WTC11 (cell line): ENCODE results near the gene MGAT4A. TPM values are rescaled to one million over a fixed set of nuclear protein-coding genes. Genes with fewer than 3 reads are reported as not detected.

Experiments used
- ATAC-seq: fragments of 200-7000 bp; cut with Tn5 transposase; 2 replicates; pipeline ENCODE4 v1.10.0; 2021; ENCODE audit warnings: mild to moderate bottlenecking, moderate library complexity
- CTCF ChIA-PET: fragments of 300-600 bp; sonication (Branson Sonifier 250); formaldehyde crosslinking; loops from one replicate; lab custom pipeline; 2021; ENCODE audit warnings: antibody characterized with exemption; lab: Charles Lee
- POLR2A ChIA-PET: fragments of 350-600 bp; sonication (Branson Sonifier 250); formaldehyde crosslinking; loops from one replicate; lab custom pipeline; 2021; ENCODE audit warnings: antibody characterized with exemption; lab: Charles Lee
- DNase-seq: peaks from one replicate; pipeline ENCODE4 v3.0.0; 2021; ENCODE audit warnings: low spot score
- H3K27ac Mint-ChIP-seq: 2 replicates; pipeline ENCODE4 v1.8.0; 2021; ENCODE audit warnings: mixed read lengths
- H3K27me3 Mint-ChIP-seq: 2 replicates; pipeline ENCODE4 v1.8.0; 2021; ENCODE audit warnings: low read depth, mild to moderate bottlenecking, moderate library complexity, mixed read lengths
- H3K36me3 Mint-ChIP-seq: 2 replicates; pipeline ENCODE4 v1.8.0; 2021; ENCODE audit warnings: mixed read lengths
- H3K4me1 Mint-ChIP-seq: 2 replicates; pipeline ENCODE4 v1.8.0; 2022; ENCODE audit warnings: mixed read lengths
- H3K4me3 Mint-ChIP-seq: 2 replicates; pipeline ENCODE4 v1.8.0; 2021; ENCODE audit warnings: mild to moderate bottlenecking, moderate library complexity, mixed read lengths
- H3K9me3 Mint-ChIP-seq: 2 replicates; pipeline ENCODE4 v1.8.0; 2021; ENCODE audit warnings: mixed read lengths
- E2F5 ChIP-seq: sonication (generic); formaldehyde crosslinking; IDR thresholded peaks from 2 replicates; pipeline ENCODE4 v1.8.1; 2022; ENCODE audit warnings: mild to moderate bottlenecking, moderate library complexity, missing genetic modification reagents
- ESRRA ChIP-seq: sonication (generic); formaldehyde crosslinking; IDR thresholded peaks from 2 replicates; pipeline ENCODE4 v1.8.1; 2022; ENCODE audit warnings: mild to moderate bottlenecking, missing genetic modification reagents, borderline replicate concordance
- FOXJ3 ChIP-seq: sonication (generic); formaldehyde crosslinking; IDR thresholded peaks from 2 replicates; pipeline ENCODE4 v1.9.0; 2021; ENCODE audit warnings: missing genetic modification reagents, mild to moderate bottlenecking, borderline replicate concordance
- GTF2I ChIP-seq: fragments of 250-450 bp; sonication (Bioruptor Pico); conservative IDR thresholded peaks from 2 replicates; pipeline ENCODE4 v1.4.0; 2021; ENCODE audit warnings: mild to moderate bottlenecking
- JAZF1 ChIP-seq: fragments of 250-450 bp; sonication (Bioruptor Pico); IDR thresholded peaks from 2 replicates; pipeline ENCODE4 v1.9.0; 2021; ENCODE audit warnings: moderate library complexity, mild to moderate bottlenecking, inconsistent platforms
- MXD4 ChIP-seq: fragments of 250-450 bp; sonication (Bioruptor Pico); IDR thresholded peaks from 2 replicates; pipeline ENCODE4 v1.8.0; 2021; ENCODE audit warnings: mild to moderate bottlenecking, moderate library complexity, borderline replicate concordance
- NFATC4 ChIP-seq: fragments of 250-450 bp; sonication (Bioruptor Pico); IDR thresholded peaks from 2 replicates; pipeline ENCODE4 v1.9.0; 2021; ENCODE audit warnings: mild to moderate bottlenecking
- NR1H2 ChIP-seq: sonication (generic); formaldehyde crosslinking; IDR thresholded peaks from 2 replicates; pipeline ENCODE4 v1.9.0; 2021; ENCODE audit warnings: mild to moderate bottlenecking, moderate library complexity, missing genetic modification reagents
- PRRX2 ChIP-seq: fragments of 250-450 bp; sonication (Bioruptor Pico); IDR thresholded peaks from 2 replicates; pipeline ENCODE4 v1.8.0; 2021; ENCODE audit warnings: mild to moderate bottlenecking
- RELA ChIP-seq: sonication (generic); formaldehyde crosslinking; IDR thresholded peaks from 2 replicates; pipeline ENCODE4 v1.8.1; 2022; ENCODE audit warnings: missing genetic modification reagents, mild to moderate bottlenecking, borderline replicate concordance
- SMAD4 ChIP-seq: sonication (generic); formaldehyde crosslinking; IDR thresholded peaks from 2 replicates; pipeline ENCODE4 v1.8.0; 2022; ENCODE audit warnings: mild to moderate bottlenecking, missing genetic modification reagents
- SP1 ChIP-seq: sonication (generic); formaldehyde crosslinking; conservative IDR thresholded peaks from 2 replicates; pipeline ENCODE4 v1.8.1; 2022; ENCODE audit warnings: missing genetic modification reagents
- TEAD1 ChIP-seq: sonication (generic); formaldehyde crosslinking; IDR thresholded peaks from 2 replicates; pipeline ENCODE4 v1.8.0; 2022; ENCODE audit warnings: mild to moderate bottlenecking, missing genetic modification reagents
- TEAD4 ChIP-seq: sonication (generic); formaldehyde crosslinking; IDR thresholded peaks from 2 replicates; pipeline ENCODE4 v1.8.0; 2022; ENCODE audit warnings: mild to moderate bottlenecking, missing genetic modification reagents
- ZNF219 ChIP-seq: sonication (generic); formaldehyde crosslinking; IDR thresholded peaks from 2 replicates; pipeline ENCODE4 v1.8.0; 2023; ENCODE audit warnings: missing genetic modification reagents, mild to moderate bottlenecking, borderline replicate concordance
- ZNF317 ChIP-seq: sonication (generic); formaldehyde crosslinking; IDR thresholded peaks from 2 replicates; pipeline ENCODE4 v1.8.1; 2023; ENCODE audit warnings: low read depth, mild to moderate bottlenecking, moderate library complexity, missing genetic modification reagents, borderline replicate concordance
- ZNF396 ChIP-seq: fragments of 250-450 bp; sonication (Bioruptor Pico); IDR thresholded peaks from 2 replicates; pipeline ENCODE4 v1.8.0; 2021; ENCODE audit warnings: mild to moderate bottlenecking, moderate library complexity, borderline replicate concordance
- ZNF416 ChIP-seq: fragments of 250-450 bp; sonication (Bioruptor Pico); IDR thresholded peaks from 2 replicates; pipeline ENCODE4 v1.9.0; 2021; ENCODE audit warnings: mild to moderate bottlenecking, inconsistent platforms
- ZSCAN18 ChIP-seq: fragments of 250-450 bp; sonication (Bioruptor Pico); IDR thresholded peaks from 2 replicates; pipeline ENCODE4 v2.1.2; 2022; ENCODE audit warnings: mild to moderate bottlenecking, moderate library complexity
- total RNA-seq: library from RNA; stranded (reverse); gene quantifications from 3 replicates; pipeline ENCODE4 v1.2.3, GENCODE V29; 2021
- TF ChIP-seq, protein P1 (sequence below): sonication (generic); formaldehyde crosslinking; conservative IDR thresholded peaks from 2 replicates; pipeline ENCODE4 v1.8.1; 2023; ENCODE audit warnings: mild to moderate bottlenecking, low read depth, missing genetic modification reagents, moderate library complexity
- TF ChIP-seq, protein P2 (sequence below): sonication (generic); formaldehyde crosslinking; conservative IDR thresholded peaks from 2 replicates; pipeline ENCODE4 v1.8.1; 2022; ENCODE audit warnings: mild to moderate bottlenecking, missing genetic modification reagents
- TF ChIP-seq, protein P3 (sequence below): sonication (generic); formaldehyde crosslinking; IDR thresholded peaks from 2 replicates; pipeline ENCODE4 v1.8.1; 2023; ENCODE audit warnings: mild to moderate bottlenecking, missing genetic modification reagents, moderate library complexity
- TF ChIP-seq, protein P4 (sequence below): sonication (generic); formaldehyde crosslinking; IDR thresholded peaks from 2 replicates; pipeline ENCODE4 v1.8.1; 2023; ENCODE audit warnings: mild to moderate bottlenecking, missing genetic modification reagents
- TF ChIP-seq, protein P5 (sequence below): fragments of 250-450 bp; sonication (Bioruptor Pico); conservative IDR thresholded peaks from 2 replicates; pipeline ENCODE4 v1.9.0; 2021; ENCODE audit warnings: mild to moderate bottlenecking
- TF ChIP-seq, protein P6 (sequence below): sonication (generic); formaldehyde crosslinking; IDR thresholded peaks from 2 replicates; pipeline ENCODE4 v1.8.0; 2022; ENCODE audit warnings: mild to moderate bottlenecking, missing genetic modification reagents

Gene MGAT4A
- total RNA-seq, 1 experiment from 2014 or later: 6.7 TPM

DNA sequence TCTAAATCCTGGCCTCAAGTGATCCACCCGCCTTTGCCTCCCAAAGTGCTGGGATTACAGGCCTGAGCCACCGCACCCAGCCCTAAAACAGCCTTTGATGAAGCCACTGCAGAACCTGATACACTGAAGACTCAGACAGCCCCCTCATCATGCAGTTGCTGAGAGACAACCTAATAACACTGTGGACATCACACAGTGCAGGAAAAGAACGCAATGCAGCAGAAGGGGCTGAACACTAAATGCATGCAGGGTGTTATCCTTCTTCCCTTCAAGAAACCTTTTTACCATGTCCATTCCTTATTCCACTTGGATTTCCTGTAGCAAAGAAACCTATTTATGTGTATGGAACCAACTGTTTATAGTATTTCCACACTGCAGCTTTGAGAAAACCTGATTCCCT is 35.7 kb downstream of the MGAT4A start:
- Mint-ChIP-seq H3K4me3 (no peak overlapping the region), H3K27me3 (no peaks in the 10 kb centered on the region; the same call in 1 of the 2 replicates), H3K9me3 (no peaks in the 10 kb centered on the region), H3K4me1 (no peaks in the 10 kb centered on the region), H3K36me3 (no peaks in the 10 kb centered on the region), H3K27ac (no peak overlapping the region)
- ChIA-PET POLR2A (interaction anchor here (0.7 kb wide), 1 partner anchor 360 kb away, joined by 3 read pairs; no protein-coding TSS in a partner anchor), CTCF (no interaction called here)
- DNase-seq: no peak
- no peak for ATAC-seq
- TF ChIP-seq ZNF219 (CRISPR knock-in tag) (no peak), TEAD4 (CRISPR knock-in tag) (no peak), TEAD1 (CRISPR knock-in tag) (no peak), SP1 (no peak), ESRRA (no peak), NFATC4 (no peak), E2F5 (CRISPR knock-in tag) (no peak), JAZF1 (CRISPR knock-in tag) (no peak), PRRX2 (no peak), FOXJ3 (CRISPR knock-in tag) (no peak)

DNA sequence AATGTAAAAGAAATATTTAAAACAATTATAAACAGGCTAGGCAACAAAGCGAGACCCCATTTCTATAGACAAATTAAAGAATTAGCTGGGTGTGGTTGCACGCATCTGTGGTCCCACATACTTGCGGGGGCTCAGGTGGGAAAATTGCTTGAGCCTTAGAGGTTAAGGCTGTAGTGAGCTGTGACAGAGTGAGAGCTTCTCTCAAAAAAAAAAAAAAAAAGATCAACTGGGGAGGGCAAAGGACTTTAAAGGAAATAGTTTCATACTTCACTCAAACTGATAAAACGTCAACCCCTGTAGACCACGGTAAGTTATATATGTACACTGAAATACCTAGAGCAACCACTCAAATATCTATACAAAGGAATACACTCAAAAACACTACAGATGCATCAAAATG is 37.5 kb downstream of the MGAT4A start:
- Mint-ChIP-seq H3K27me3 (no peaks in the 10 kb centered on the region; the same call in 1 of the 2 replicates), H3K36me3 (no peaks in the 10 kb centered on the region), H3K27ac (no peak overlapping the region), H3K9me3 (no peaks in the 10 kb centered on the region), H3K4me3 (no peak overlapping the region), H3K4me1 (no peaks in the 10 kb centered on the region)
- POLR2A ChIA-PET: no interaction called here
- ATAC-seq: no peak
- CTCF ChIA-PET: no interaction called here
- DNase-seq: no peak
- no peak for TF ChIP-seq RELA (CRISPR knock-in tag)
- TF ChIP-seq ZNF416: no peak
- TF ChIP-seq, protein P1, sequence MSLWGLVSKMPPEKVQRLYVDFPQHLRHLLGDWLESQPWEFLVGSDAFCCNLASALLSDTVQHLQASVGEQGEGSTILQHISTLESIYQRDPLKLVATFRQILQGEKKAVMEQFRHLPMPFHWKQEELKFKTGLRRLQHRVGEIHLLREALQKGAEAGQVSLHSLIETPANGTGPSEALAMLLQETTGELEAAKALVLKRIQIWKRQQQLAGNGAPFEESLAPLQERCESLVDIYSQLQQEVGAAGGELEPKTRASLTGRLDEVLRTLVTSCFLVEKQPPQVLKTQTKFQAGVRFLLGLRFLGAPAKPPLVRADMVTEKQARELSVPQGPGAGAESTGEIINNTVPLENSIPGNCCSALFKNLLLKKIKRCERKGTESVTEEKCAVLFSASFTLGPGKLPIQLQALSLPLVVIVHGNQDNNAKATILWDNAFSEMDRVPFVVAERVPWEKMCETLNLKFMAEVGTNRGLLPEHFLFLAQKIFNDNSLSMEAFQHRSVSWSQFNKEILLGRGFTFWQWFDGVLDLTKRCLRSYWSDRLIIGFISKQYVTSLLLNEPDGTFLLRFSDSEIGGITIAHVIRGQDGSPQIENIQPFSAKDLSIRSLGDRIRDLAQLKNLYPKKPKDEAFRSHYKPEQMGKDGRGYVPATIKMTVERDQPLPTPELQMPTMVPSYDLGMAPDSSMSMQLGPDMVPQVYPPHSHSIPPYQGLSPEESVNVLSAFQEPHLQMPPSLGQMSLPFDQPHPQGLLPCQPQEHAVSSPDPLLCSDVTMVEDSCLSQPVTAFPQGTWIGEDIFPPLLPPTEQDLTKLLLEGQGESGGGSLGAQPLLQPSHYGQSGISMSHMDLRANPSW (CRISPR knock-in tag): no peak
- TF ChIP-seq, protein P2, sequence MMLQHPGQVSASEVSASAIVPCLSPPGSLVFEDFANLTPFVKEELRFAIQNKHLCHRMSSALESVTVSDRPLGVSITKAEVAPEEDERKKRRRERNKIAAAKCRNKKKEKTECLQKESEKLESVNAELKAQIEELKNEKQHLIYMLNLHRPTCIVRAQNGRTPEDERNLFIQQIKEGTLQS (CRISPR knock-in tag): no peak
- TF ChIP-seq ZNF219 (CRISPR knock-in tag): no peak
- TF ChIP-seq SMAD4 (CRISPR knock-in tag): no peak
- no peak for TF ChIP-seq E2F5 (CRISPR knock-in tag)
- TF ChIP-seq NR1H2 (CRISPR knock-in tag): no peak
- no peak for TF ChIP-seq ZSCAN18 (CRISPR knock-in tag)
- TF ChIP-seq, protein P3, sequence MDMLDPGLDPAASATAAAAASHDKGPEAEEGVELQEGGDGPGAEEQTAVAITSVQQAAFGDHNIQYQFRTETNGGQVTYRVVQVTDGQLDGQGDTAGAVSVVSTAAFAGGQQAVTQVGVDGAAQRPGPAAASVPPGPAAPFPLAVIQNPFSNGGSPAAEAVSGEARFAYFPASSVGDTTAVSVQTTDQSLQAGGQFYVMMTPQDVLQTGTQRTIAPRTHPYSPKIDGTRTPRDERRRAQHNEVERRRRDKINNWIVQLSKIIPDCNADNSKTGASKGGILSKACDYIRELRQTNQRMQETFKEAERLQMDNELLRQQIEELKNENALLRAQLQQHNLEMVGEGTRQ: no peak
- TF ChIP-seq, protein P4, sequence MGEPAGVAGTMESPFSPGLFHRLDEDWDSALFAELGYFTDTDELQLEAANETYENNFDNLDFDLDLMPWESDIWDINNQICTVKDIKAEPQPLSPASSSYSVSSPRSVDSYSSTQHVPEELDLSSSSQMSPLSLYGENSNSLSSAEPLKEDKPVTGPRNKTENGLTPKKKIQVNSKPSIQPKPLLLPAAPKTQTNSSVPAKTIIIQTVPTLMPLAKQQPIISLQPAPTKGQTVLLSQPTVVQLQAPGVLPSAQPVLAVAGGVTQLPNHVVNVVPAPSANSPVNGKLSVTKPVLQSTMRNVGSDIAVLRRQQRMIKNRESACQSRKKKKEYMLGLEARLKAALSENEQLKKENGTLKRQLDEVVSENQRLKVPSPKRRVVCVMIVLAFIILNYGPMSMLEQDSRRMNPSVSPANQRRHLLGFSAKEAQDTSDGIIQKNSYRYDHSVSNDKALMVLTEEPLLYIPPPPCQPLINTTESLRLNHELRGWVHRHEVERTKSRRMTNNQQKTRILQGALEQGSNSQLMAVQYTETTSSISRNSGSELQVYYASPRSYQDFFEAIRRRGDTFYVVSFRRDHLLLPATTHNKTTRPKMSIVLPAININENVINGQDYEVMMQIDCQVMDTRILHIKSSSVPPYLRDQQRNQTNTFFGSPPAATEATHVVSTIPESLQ (CRISPR knock-in tag): no peak
- TF ChIP-seq, protein P5, sequence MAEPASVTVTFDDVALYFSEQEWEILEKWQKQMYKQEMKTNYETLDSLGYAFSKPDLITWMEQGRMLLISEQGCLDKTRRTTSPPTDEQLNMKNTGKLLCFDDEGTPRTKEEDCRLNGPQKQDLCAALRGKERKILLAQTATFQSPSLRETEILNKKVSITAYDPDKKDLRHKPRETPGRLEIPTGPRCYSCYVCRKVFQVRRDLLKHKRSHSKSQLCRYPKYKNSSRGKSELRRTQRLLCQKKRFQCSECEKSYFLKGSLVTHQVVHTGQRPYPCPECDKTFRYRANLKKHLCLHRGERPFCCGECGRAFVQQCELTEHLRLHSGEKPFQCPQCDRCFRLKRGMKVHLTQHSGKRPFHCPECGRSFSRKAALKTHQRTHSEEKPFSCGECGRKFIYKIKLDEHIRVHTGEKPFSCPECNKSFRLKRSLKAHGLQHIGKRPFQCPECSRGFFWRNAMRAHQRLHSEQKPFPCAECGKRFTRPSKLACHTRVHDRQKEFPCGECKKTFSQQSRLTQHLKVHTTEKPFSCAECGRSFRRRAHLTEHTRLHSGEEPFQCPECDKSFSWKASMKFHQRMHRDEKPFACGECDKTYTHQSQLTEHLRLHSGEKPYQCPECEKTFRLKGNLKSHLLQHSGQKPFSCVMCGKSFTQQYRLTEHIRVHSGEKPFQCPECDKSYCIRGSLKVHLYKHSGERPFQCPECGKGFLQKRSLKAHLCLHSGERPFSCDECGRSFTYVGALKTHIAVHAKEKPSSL: no peak
- TF ChIP-seq ZNF317 (CRISPR knock-in tag): no peak
- TF ChIP-seq, protein P6, sequence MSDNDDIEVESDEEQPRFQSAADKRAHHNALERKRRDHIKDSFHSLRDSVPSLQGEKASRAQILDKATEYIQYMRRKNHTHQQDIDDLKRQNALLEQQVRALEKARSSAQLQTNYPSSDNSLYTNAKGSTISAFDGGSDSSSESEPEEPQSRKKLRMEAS (CRISPR knock-in tag): no peak
- TF ChIP-seq MXD4: no peak
- TF ChIP-seq FOXJ3 (CRISPR knock-in tag): no peak
- TF ChIP-seq ZNF396: no peak
- no peak for TF ChIP-seq GTF2I
